Measurements from ENCODE around the gene S100A7A.

- TF ChIP-seq CTCF (IDR thresholded peaks at IDR 0.05; ENCODE audit: control extremely low read depth in 1 of 3, insufficient read depth in 1 of 3, low read depth in 1 of 3, low read length in 3 of 3): no peak
- no peak for TF ChIP-seq SP1 (IDR thresholded peaks at IDR 0.05; ENCODE audit: low read depth, low read length)
- no peak for TF ChIP-seq CHD2 (IDR thresholded peaks at IDR 0.05; ENCODE audit: low read length)
- no peak for TF ChIP-seq EGR1 (IDR thresholded peaks at IDR 0.05; ENCODE audit: borderline replicate concordance, low read depth, low read length)
- TF ChIP-seq CBX5 (IDR thresholded peaks at IDR 0.05; ENCODE audit: low read depth, low read length): no peak
Measured at GRCh38 chr1:153401461-153401860, 14.9 kb upstream of the S100A7A start.
